ENCODE measurements around the gene KYAT1. TPM values are rescaled to one million over a fixed set of nuclear protein-coding genes. Genes with fewer than 3 reads are reported as not detected.

Gene KYAT1
- total RNA-seq, 1 donor from 2014 or later = 18.9 TPM

GRCh38 chr9:128828719-128829452, 52.9 kb downstream of the KYAT1 start:
- DNase-seq (ENCODE audit: low read depth) = no peak
- TF ChIP-seq CTCF (conservative IDR thresholded peaks at IDR 0.05; ENCODE audit: low read depth, low read length) = peak; percentile 1
- H3K4me3 ChIP-seq (ENCODE audit: low read depth, low read length) = peak overlapping the region; percentile 84

GRCh38 chr9:128828267-128828666, 53.5 kb downstream of the KYAT1 start:
- peak; percentile 2 for TF ChIP-seq CTCF (conservative IDR thresholded peaks at IDR 0.05; ENCODE audit: low read depth, low read length)
- no peak for DNase-seq (ENCODE audit: low read depth)
- H3K4me3 ChIP-seq (ENCODE audit: low read depth, low read length) = no peak overlapping the region

GRCh38 chr9:128825923-128826700, 55.6 kb downstream of the KYAT1 start:
- no peak overlapping the region for H3K4me3 ChIP-seq (ENCODE audit: low read depth, low read length)
- peak; percentile 27 for TF ChIP-seq CTCF (conservative IDR thresholded peaks at IDR 0.05; ENCODE audit: low read depth, low read length)
- DNase-seq (ENCODE audit: low read depth) = no peak

GRCh38 chr9:128824911-128825310, 56.8 kb downstream of the KYAT1 start:
- no peak overlapping the region for H3K4me3 ChIP-seq (ENCODE audit: low read depth, low read length)
- DNase-seq (ENCODE audit: low read depth) = no peak
- TF ChIP-seq CTCF (conservative IDR thresholded peaks at IDR 0.05; ENCODE audit: low read depth, low read length) = no peak

GRCh38 chr9:128823903-128824406, 57.8 kb downstream of the KYAT1 start:
- DNase-seq (ENCODE audit: low read depth) = no peak
- H3K4me3 ChIP-seq (ENCODE audit: low read depth, low read length) = no peak overlapping the region

GRCh38 chr9:128823362-128823902, 58.3 kb downstream of the KYAT1 start:
- H3K4me3 ChIP-seq (ENCODE audit: low read depth, low read length) = no peak overlapping the region
- DNase-seq (ENCODE audit: low read depth) = no peak
- no peak for TF ChIP-seq CTCF (conservative IDR thresholded peaks at IDR 0.05; ENCODE audit: low read depth, low read length)

More at GRCh38 chr9:128823903-128824406, 57.8 kb downstream of the KYAT1 start:
- no peak for TF ChIP-seq CTCF (conservative IDR thresholded peaks at IDR 0.05; ENCODE audit: low read depth, low read length)
